Activated CD4-positive, alpha-beta memory T cell treated with anti-CD3 and anti-CD28 coated beads for 36 hours (primary cell): ENCODE data around the gene NPHP4. TPM values are rescaled to one million over a fixed set of nuclear protein-coding genes. Genes with fewer than 3 reads are reported as not detected.
A peak's percentile ranks its signal among the peaks of the same experiment; 100 is the strongest.

Source experiments
- CTCF ChIA-PET: fragments of 350-600 bp; sonication (Branson Sonifier 250); formaldehyde crosslinking; loops from one replicate; lab custom pipeline; 2021; ENCODE audit warnings: antibody characterized with exemption, inconsistent platforms; lab: Charles Lee
- POLR2A ChIA-PET: fragments of 350-600 bp; sonication (Branson Sonifier 250); formaldehyde crosslinking; loops from one replicate; lab custom pipeline; 2021; ENCODE audit warnings: antibody characterized with exemption; lab: Charles Lee
- DNase-seq: peaks from one replicate; pipeline ENCODE4 v3.0.0-alpha.2; 2020
- H3K27ac Mint-ChIP-seq: one replicate; pipeline ENCODE4 v1.8.0; 2021; ENCODE audit warnings: mixed read lengths
- H3K27me3 Mint-ChIP-seq: one replicate; pipeline ENCODE4 v1.8.0; 2021; ENCODE audit warnings: mixed read lengths
- H3K36me3 Mint-ChIP-seq: one replicate; pipeline ENCODE4 v1.8.0; 2021; ENCODE audit warnings: mixed read lengths
- H3K4me1 Mint-ChIP-seq: one replicate; pipeline ENCODE4 v1.8.0; 2021; ENCODE audit warnings: low read depth, mixed read lengths
- H3K4me3 Mint-ChIP-seq: one replicate; pipeline ENCODE4 v1.8.0; 2021; ENCODE audit warnings: mild to moderate bottlenecking, mixed read lengths
- H3K9me3 Mint-ChIP-seq: one replicate; pipeline ENCODE4 v1.8.0; 2021; ENCODE audit warnings: mixed read lengths
- intact Hi-C: fragments of 100-400 bp; cut with micrococcal nuclease; formaldehyde crosslinking; loops from one replicate; pipeline ENCODE4 v1.15.1; 2023
- total RNA-seq, 2 experiments: library from RNA; stranded (reverse); gene quantifications; one replicate each; pipeline ENCODE4 v1.2.3, GENCODE V29; 2021

Gene NPHP4
- total RNA-seq, 2 experiments from 2014 or later, result 14.0 to 14.6 TPM

DNA sequence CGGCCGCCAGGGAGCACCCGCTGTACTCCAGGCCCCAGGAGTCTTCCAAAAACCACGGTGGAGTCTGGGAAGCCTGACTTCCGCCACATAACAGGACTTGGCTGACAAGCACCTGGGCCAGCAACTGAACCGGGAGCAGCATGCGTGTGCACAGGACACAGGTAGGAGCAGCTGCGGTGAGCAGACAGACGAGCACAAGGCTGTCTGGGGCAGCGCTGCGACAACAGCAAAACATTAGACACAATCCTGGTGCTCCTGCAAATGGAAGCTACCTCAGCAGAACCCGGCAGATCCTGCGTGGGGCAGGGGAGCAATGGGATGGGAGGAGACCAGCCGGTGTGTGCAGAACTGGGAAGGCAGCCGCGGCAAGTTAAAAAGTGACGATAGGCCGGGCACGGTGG, 80.4 kb downstream of the NPHP4 start:
- Mint-ChIP-seq H3K27ac (no peak overlapping the region), H3K4me3 (no peak overlapping the region), H3K9me3 (no peaks in the 10 kb centered on the region), H3K27me3 (no peaks in the 10 kb centered on the region), H3K4me1 (peaks cover 11% of the 10 kb centered on the region), H3K36me3 (peaks cover 3% of the 10 kb centered on the region)
- POLR2A ChIA-PET, result no interaction called here
- intact Hi-C loops, result no loop called here
- DNase-seq, result no peak
- CTCF ChIA-PET, result no interaction called here

DNA sequence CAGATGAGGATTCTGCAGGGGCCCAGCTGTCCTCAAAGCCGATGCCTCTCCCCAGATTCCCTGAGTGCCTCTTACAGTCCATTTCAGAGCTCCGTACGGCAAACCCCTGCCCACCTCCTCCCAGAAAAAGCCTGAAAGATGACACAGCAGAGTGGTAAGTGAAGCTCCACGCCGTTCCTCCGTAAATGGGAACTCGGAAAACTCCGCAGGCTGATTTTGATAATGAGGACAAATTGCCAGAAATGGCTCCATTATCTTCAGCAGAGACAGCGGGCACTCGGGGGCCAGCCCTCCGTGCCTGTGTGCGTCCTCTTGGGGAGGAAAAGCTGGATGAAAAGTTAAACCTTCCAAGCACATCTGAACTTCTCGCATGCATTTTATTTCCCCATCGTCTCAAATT, 81.1 kb downstream of the NPHP4 start:
- no peak overlapping the region for H3K27ac Mint-ChIP-seq
- CTCF ChIA-PET, result no interaction called here
- DNase-seq, result no peak
- no peaks in the 10 kb centered on the region for H3K9me3 Mint-ChIP-seq
- H3K27me3 Mint-ChIP-seq, result no peaks in the 10 kb centered on the region
- intact Hi-C loops, result no loop called here
- POLR2A ChIA-PET, result no interaction called here
- H3K36me3 Mint-ChIP-seq, result peaks cover 3% of the 10 kb centered on the region
- no peak overlapping the region for H3K4me3 Mint-ChIP-seq
- peaks cover 9% of the 10 kb centered on the region for H3K4me1 Mint-ChIP-seq

DNA sequence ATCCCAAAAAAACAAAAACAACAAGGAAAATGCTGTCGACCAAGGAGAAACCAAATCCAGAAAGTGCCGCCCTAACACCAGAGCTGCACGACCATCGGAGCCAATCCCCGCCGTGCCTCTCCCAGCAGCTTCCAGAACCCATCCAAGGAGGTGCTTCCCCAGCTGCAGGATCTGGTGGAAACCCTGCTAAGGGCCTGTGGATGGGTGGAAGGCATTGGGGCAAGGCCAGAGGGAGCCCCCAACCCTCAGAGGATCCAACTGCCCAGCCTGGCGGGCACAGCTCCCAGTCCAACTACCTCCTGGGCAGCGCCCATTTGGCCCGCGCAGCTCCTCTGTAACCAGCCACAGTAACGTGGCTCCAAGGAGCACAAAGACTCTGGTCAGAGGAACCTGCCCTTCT, 81.6 kb downstream of the NPHP4 start:
- H3K36me3 Mint-ChIP-seq, result peaks cover 3% of the 10 kb centered on the region
- CTCF ChIA-PET, result no interaction called here
- POLR2A ChIA-PET, result no interaction called here
- DNase-seq, result no peak
- no peak overlapping the region for H3K27ac Mint-ChIP-seq
- H3K27me3 Mint-ChIP-seq, result no peaks in the 10 kb centered on the region
- no peaks in the 10 kb centered on the region for H3K9me3 Mint-ChIP-seq
- H3K4me3 Mint-ChIP-seq, result no peak overlapping the region
- intact Hi-C loops, result no loop called here
- H3K4me1 Mint-ChIP-seq, result peaks cover 4% of the 10 kb centered on the region

GRCh38 chr1:5910276-5910620, 82.0 kb downstream of the NPHP4 start:
- DNase-seq, result no peak
- Mint-ChIP-seq H3K4me1 (peaks cover 3% of the 10 kb centered on the region), H3K36me3 (peaks cover 3% of the 10 kb centered on the region), H3K9me3 (no peaks in the 10 kb centered on the region), H3K4me3 (no peak overlapping the region), H3K27me3 (no peaks in the 10 kb centered on the region), H3K27ac (no peak overlapping the region)
- ChIA-PET POLR2A (no interaction called here), CTCF (no interaction called here)
- intact Hi-C loops, result no loop called here

DNA sequence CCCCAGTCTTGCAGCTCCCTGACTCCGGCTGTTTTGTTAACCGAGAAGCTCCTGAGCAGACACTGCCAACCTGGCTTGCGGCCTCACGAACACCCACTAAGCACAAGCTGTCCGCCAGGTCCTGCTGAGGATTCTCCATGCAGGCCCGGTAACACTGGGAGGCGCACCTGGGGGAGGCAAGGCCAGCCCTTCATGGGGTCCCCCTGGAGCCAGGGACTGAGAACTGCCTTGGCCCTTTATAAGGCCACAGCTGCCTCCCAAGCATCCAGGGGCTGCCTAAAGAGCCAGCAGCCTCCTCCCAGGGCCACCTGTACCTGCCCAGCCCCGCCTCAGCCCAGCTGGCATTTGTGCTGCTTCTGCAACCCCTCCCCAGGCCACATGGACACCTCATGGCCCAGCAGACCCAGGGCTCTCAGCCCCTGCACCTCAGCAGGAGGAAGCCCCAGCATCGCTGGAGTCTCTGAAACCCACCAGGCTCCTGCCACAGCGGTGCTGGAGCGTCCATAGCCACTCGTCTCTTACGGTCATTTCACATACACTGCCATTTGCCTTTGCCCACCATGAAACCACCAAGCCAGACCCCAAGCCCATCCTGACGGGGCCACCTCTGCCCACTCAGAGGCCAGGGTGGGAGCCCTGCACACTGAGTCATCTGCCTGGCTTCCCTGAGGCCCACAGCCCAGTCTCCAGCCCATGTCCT, 82.5 kb downstream of the NPHP4 start:
- H3K27ac Mint-ChIP-seq, result peak overlapping the region; percentile 33
- no peak overlapping the region for H3K4me3 Mint-ChIP-seq
- no peak for DNase-seq
- no peaks in the 10 kb centered on the region for H3K9me3 Mint-ChIP-seq
- POLR2A ChIA-PET, result no interaction called here
- intact Hi-C loops, result no loop called here
- H3K27me3 Mint-ChIP-seq, result no peaks in the 10 kb centered on the region
- peaks cover 3% of the 10 kb centered on the region for H3K36me3 Mint-ChIP-seq
- H3K4me1 Mint-ChIP-seq, result no peaks in the 10 kb centered on the region
- CTCF ChIA-PET, result no interaction called here

DNA sequence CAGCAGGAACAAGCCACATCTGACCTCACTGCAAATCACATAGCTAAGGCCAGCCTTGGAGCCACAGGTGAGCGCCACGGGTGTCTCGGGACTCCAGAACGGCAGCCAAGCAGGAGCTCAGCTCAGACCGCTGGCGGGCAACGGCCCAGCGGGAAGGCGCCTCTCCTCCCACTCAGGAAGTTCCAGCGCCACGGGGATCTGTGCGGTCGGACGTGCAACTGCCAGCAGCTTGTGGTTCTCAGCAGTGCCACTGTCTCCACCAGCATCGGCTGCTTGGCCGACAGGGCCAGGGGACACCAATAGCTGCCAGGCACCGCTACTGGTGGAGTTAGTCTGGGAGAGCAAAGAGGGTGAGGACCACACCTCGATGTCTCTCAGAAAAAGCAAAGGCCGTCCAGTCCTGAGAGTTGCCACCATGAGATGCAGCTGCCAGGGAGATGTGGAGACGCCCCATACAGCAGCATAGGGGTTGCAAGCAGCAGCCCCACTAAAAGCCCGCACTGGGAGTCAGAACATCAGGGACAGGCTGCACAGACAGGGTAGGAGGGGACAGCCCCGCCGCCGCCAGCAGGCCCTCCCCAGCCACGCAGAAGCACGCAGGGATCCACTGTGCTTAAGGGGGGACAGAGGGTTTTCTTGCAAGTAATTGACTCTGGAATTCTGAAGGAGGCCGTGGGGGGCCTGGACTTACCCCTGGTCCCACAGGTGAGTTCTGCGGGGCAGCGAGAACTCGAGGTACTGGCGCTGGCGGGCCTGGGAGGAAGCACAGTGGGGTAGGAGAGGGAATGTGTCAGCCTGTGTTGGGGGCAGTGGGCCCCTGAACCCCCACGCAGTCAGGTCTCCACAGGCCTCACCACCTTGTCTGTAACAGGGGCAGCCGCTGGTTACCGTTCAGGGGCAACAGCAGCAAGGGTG, 83.5 kb downstream of the NPHP4 start:
- Mint-ChIP-seq H3K4me3 (no peak overlapping the region), H3K27ac (no peak overlapping the region), H3K9me3 (no peaks in the 10 kb centered on the region), H3K36me3 (peaks cover 3% of the 10 kb centered on the region), H3K4me1 (no peaks in the 10 kb centered on the region), H3K27me3 (no peaks in the 10 kb centered on the region)
- intact Hi-C loops, result no loop called here
- ChIA-PET CTCF (no interaction called here), POLR2A (interaction anchor here (0.6 kb wide), 1 partner anchor 711 kb away, joined by 3 read pairs; no protein-coding TSS in a partner anchor)
- no peak for DNase-seq

GRCh38 chr1:5907966-5908365, 84.3 kb downstream of the NPHP4 start:
- ChIA-PET CTCF (no interaction called here), POLR2A (no interaction called here)
- intact Hi-C loops, result no loop called here
- Mint-ChIP-seq H3K4me3 (no peak overlapping the region), H3K4me1 (no peaks in the 10 kb centered on the region), H3K27me3 (no peaks in the 10 kb centered on the region), H3K9me3 (no peaks in the 10 kb centered on the region), H3K36me3 (peaks cover 3% of the 10 kb centered on the region), H3K27ac (no peak overlapping the region)
- no peak for DNase-seq

DNA sequence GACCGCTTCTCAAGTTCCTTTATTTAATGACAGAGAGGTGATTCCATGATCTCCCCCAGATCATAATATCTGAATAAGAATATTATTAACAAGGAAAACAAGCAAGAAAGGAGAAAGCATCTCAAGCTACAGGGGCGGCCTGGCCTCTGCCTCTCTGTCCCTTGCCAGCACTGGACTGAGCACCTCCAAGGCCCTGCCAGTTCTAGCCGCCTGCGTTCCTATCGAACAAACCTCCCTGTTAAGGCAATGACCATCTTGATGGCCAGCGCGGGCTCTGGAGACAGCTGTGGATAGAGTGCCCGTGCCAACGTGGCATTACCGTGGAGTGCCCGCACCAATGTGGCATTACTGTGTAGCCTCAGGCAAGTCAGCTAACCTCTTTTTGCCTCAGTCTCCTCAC, 84.8 kb downstream of the NPHP4 start:
- H3K36me3 Mint-ChIP-seq, result peaks cover 3% of the 10 kb centered on the region
- ChIA-PET POLR2A (no interaction called here), CTCF (no interaction called here)
- no peak overlapping the region for H3K27ac Mint-ChIP-seq
- intact Hi-C loops, result no loop called here
- no peaks in the 10 kb centered on the region for H3K9me3 Mint-ChIP-seq
- H3K4me3 Mint-ChIP-seq, result no peak overlapping the region
- H3K4me1 Mint-ChIP-seq, result no peaks in the 10 kb centered on the region
- H3K27me3 Mint-ChIP-seq, result no peaks in the 10 kb centered on the region
- no peak for DNase-seq

GRCh38 chr1:5906966-5907365, 85.3 kb downstream of the NPHP4 start:
- POLR2A ChIA-PET, result no interaction called here
- Mint-ChIP-seq H3K27ac (no peak overlapping the region), H3K36me3 (peaks cover 3% of the 10 kb centered on the region), H3K4me1 (no peaks in the 10 kb centered on the region), H3K27me3 (no peaks in the 10 kb centered on the region), H3K9me3 (no peaks in the 10 kb centered on the region), H3K4me3 (no peak overlapping the region)
- DNase-seq, result no peak
- intact Hi-C loops, result no loop called here
- CTCF ChIA-PET, result no interaction called here

- H3K27me3 Mint-ChIP-seq, result no peaks in the 10 kb centered on the region
- intact Hi-C loops, result no loop called here
- ChIA-PET POLR2A (no interaction called here), CTCF (interaction anchor here (1.0 kb wide), 1 partner anchor 12 kb away, joined by 4 read pairs; no protein-coding TSS in a partner anchor)
- no peak for DNase-seq
- H3K27ac Mint-ChIP-seq, result no peak overlapping the region
- H3K9me3 Mint-ChIP-seq, result no peaks in the 10 kb centered on the region
- H3K36me3 Mint-ChIP-seq, result no peaks in the 10 kb centered on the region
- H3K4me1 Mint-ChIP-seq, result no peaks in the 10 kb centered on the region
- H3K4me3 Mint-ChIP-seq, result no peak overlapping the region
Measured at GRCh38 chr1:5906116-5906515, 86.1 kb downstream of the NPHP4 start.

DNA sequence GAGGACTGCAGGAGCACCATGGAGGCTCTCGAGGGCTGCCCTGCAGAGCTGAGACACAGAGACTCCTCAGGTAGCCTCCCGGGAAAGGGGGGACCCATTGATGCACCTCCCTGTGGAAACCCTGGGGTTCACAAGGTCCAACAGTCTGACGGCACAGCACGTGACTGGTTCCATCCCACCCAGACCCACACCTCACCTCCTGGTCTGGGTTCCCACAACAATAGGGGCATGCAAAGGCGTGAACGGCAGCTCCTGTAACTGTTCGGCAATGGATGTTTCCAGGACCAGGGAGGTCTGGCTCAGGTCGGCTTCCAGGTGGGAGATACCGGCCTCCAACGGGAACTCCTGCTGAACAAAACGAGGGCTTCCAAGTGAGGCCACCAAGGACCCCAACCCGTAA, 86.8 kb downstream of the NPHP4 start:
- no peaks in the 10 kb centered on the region for H3K36me3 Mint-ChIP-seq
- no peaks in the 10 kb centered on the region for H3K27me3 Mint-ChIP-seq
- POLR2A ChIA-PET, result no interaction called here
- H3K27ac Mint-ChIP-seq, result no peak overlapping the region
- CTCF ChIA-PET, result interaction anchor here (0.5 to 1.0 kb wide), 2 partner anchors 13 to 820 kb away, joined by 4 to 5 read pairs; no protein-coding TSS in a partner anchor
- no peaks in the 10 kb centered on the region for H3K9me3 Mint-ChIP-seq
- intact Hi-C loops, result no loop called here
- no peaks in the 10 kb centered on the region for H3K4me1 Mint-ChIP-seq
- DNase-seq, result no peak
- H3K4me3 Mint-ChIP-seq, result no peak overlapping the region

- H3K27ac Mint-ChIP-seq, result no peak overlapping the region
Measured at GRCh38 chr1:5904551-5904950, 87.7 kb downstream of the NPHP4 start.

More at GRCh38 chr1:5904551-5904950, 87.7 kb downstream of the NPHP4 start:
- Mint-ChIP-seq H3K9me3 (no peaks in the 10 kb centered on the region), H3K4me1 (no peaks in the 10 kb centered on the region), H3K36me3 (no peaks in the 10 kb centered on the region), H3K27me3 (no peaks in the 10 kb centered on the region), H3K4me3 (no peak overlapping the region)
- intact Hi-C loops, result no loop called here
- ChIA-PET POLR2A (no interaction called here), CTCF (no interaction called here)
- DNase-seq, result no peak
